ENCODE data around the gene TTC13. TPM values are rescaled to one million over a fixed set of nuclear protein-coding genes. Genes with fewer than 3 reads are reported as not detected.

TTC13 gene
- total RNA-seq, 4 donors from 2014 or later = 20.4 to 30.1 (median 25.6) TPM

DNA sequence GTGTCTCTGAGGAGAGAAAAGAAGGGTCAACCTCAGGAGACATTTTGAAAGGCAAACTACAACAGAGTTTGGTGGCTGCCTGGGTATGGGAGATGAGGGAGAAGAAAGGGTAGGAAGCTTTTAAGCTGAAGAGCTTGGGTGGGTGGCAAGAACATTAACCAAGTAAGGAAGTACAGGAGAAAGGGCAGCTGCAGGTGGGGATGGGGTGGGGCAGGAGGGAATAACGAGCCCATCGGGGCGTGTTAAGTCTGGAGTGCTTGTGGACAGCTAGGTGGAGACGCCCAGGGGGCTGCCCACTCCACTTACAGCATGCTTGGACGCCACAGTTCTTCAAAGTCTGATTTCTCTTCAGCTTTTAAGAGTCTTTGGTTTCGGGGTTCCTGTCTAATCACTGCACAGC lies 42.8 kb downstream of the TTC13 start:
- no peak overlapping the region for H3K27ac ChIP-seq
- TF ChIP-seq POLR2A (IDR thresholded peaks at IDR 0.05) (no peak), EP300 (IDR thresholded peaks at IDR 0.05) (no peak)
- TF ChIP-seq, protein P1, sequence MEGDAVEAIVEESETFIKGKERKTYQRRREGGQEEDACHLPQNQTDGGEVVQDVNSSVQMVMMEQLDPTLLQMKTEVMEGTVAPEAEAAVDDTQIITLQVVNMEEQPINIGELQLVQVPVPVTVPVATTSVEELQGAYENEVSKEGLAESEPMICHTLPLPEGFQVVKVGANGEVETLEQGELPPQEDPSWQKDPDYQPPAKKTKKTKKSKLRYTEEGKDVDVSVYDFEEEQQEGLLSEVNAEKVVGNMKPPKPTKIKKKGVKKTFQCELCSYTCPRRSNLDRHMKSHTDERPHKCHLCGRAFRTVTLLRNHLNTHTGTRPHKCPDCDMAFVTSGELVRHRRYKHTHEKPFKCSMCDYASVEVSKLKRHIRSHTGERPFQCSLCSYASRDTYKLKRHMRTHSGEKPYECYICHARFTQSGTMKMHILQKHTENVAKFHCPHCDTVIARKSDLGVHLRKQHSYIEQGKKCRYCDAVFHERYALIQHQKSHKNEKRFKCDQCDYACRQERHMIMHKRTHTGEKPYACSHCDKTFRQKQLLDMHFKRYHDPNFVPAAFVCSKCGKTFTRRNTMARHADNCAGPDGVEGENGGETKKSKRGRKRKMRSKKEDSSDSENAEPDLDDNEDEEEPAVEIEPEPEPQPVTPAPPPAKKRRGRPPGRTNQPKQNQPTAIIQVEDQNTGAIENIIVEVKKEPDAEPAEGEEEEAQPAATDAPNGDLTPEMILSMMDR (IDR thresholded peaks at IDR 0.05) = no peak
- H3K4me3 ChIP-seq = no peak overlapping the region
- H3K36me3 ChIP-seq = peaks cover 0 to 48% (median 3%) of the 10 kb centered on the region in 3 donors
- peaks cover 0 to 21% (median 0%) of the 10 kb centered on the region in 4 donors for H3K4me1 ChIP-seq
- no peaks in the 10 kb centered on the region for H3K27me3 ChIP-seq
- H3K9me3 ChIP-seq = no peaks in the 10 kb centered on the region
- no peak for DNase-seq (ENCODE audit: low spot score in 2 of 2)
- 89 to 95% methylated on average over 6 of the region's 6 CpGs for WGBS, 2 donors

DNA sequence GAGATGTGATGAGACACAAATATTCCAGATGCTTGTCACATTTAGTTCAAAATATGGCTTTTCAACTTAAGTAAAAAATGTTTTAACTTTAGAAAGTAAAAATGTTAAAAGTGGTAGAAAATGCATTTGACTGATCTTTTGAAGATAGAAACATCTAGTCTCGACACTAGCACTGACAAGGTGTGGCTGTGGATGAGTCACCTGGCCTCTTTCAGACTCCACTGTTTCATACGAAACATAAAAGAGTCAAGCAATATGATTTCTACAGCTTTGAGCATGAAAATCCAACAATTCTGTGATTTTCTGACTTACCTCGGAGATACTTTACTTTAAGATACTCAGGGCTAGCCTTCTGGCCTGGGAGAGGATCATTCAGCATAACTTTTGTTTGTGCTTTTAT lies 47.7 kb downstream of the TTC13 start:
- 91 to 96% methylated on average over 3 of the region's 3 CpGs for WGBS, 2 donors
- Histone ChIP-seq H3K36me3 (peaks cover 0 to 78% (median 3%) of the 10 kb centered on the region in 3 donors), H3K27me3 (no peaks in the 10 kb centered on the region), H3K4me1 (no peaks in the 10 kb centered on the region), H3K27ac (no peak overlapping the region), H3K4me3 (no peak overlapping the region), H3K9me3 (no peaks in the 10 kb centered on the region)
- TF ChIP-seq EP300 (IDR thresholded peaks at IDR 0.05) (no peak), POLR2A (IDR thresholded peaks at IDR 0.05) (no peak)
- TF ChIP-seq, protein P1 (IDR thresholded peaks at IDR 0.05) = no peak
- DNase-seq (ENCODE audit: low spot score in 2 of 2) = no peak

DNA sequence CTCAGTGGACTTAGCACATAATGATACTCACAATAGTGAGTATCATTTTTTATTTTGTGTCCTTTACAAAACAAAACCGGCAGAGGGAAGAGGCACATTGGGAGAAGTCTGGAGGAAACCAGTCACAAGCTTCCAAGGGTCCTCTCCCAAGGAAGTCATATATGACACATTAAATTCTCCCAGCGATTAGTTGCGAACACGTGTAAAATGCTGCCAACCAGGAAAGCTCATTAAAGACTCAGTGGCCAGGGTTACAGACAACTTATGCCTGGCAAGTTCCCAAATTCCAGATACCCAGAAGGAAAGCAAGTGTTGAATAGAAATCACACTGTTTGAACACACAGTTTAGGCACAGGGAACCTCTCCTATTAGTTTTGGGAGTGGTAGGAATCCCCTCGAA lies 52.5 kb downstream of the TTC13 start:
- H3K27me3 ChIP-seq = no peaks in the 10 kb centered on the region
- no peak overlapping the region for H3K27ac ChIP-seq
- no peaks in the 10 kb centered on the region for H3K9me3 ChIP-seq
- WGBS, 2 donors = 83 to 84% methylated on average over 5 of the region's 5 CpGs
- no peaks in the 10 kb centered on the region for H3K4me1 ChIP-seq
- H3K4me3 ChIP-seq = no peak overlapping the region
- peaks cover 0 to 89% (median 7%) of the 10 kb centered on the region in 3 donors for H3K36me3 ChIP-seq
- DNase-seq (ENCODE audit: low spot score in 2 of 2) = no peak
- TF ChIP-seq EP300 (IDR thresholded peaks at IDR 0.05) (no peak), POLR2A (IDR thresholded peaks at IDR 0.05) (no peak)
- TF ChIP-seq, protein P1 (IDR thresholded peaks at IDR 0.05) = no peak

DNA sequence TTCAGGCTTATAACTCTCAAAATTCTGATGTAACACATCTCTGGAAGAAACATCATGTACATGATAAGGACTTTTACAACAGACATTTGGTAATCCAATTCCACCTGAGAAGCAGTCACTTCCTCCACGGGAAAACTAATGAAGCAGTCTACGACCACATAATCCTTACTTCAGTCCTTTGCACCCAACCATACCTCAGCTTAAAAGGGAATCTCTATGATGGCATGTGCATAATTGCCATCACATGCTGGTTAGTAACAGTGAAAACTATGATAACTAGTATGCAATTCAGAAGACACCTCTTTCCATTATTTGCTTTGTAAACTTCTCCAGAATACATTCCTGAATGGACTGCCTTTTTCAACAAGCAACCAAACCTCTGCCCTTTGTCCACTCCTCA lies 53.1 kb downstream of the TTC13 start:
- Histone ChIP-seq H3K4me3 (no peak overlapping the region), H3K36me3 (peaks cover 0 to 84% (median 6%) of the 10 kb centered on the region in 3 donors), H3K27me3 (no peaks in the 10 kb centered on the region), H3K9me3 (no peaks in the 10 kb centered on the region), H3K27ac (no peak overlapping the region), H3K4me1 (no peaks in the 10 kb centered on the region)
- 82 to 85% methylated on average over 2 of the region's 2 CpGs for WGBS, 2 donors
- TF ChIP-seq EP300 (IDR thresholded peaks at IDR 0.05) = no peak
- no peak for TF ChIP-seq POLR2A (IDR thresholded peaks at IDR 0.05)
- TF ChIP-seq, protein P1 (IDR thresholded peaks at IDR 0.05) = no peak
- no peak for DNase-seq (ENCODE audit: low spot score in 2 of 2)

DNA sequence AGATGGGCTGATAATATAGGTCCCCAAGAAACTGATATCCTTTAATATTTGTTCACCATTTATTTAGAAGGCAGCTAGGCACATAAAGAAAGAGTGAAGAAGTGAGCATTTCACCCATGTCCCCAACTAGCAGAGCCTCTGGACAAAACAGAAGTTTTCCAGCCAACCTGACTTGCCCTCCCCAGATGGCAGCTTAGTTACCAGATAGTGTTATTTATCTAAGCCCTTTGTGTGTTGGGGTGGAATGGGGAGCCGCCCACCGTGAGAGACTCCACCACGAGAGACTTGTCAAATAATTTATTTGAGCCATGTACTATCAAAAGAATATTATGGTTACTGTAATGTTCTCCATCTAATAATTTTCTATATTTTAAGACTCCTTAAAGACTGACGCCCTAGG lies 55.5 kb downstream of the TTC13 start:
- Histone ChIP-seq H3K36me3 (peaks cover 0 to 87% (median 6%) of the 10 kb centered on the region in 3 donors), H3K4me3 (no peak overlapping the region), H3K27ac (no peak overlapping the region), H3K27me3 (no peaks in the 10 kb centered on the region), H3K9me3 (no peaks in the 10 kb centered on the region), H3K4me1 (no peaks in the 10 kb centered on the region)
- no peak for DNase-seq (ENCODE audit: low spot score in 2 of 2)
- WGBS, 2 donors = 80 to 83% methylated on average over 4 of the region's 4 CpGs
- TF ChIP-seq POLR2A (IDR thresholded peaks at IDR 0.05) (no peak), EP300 (IDR thresholded peaks at IDR 0.05) (no peak)
- TF ChIP-seq, protein P1 (IDR thresholded peaks at IDR 0.05) = no peak

Measured in tibial nerve (tissue), 4 donors.